Measurements from ENCODE around the gene SLC25A40.

The SLC25A40 gene

GRCh38 chr7:87806150-87806549 lies 70.0 kb downstream of the SLC25A40 start:
- TF ChIP-seq CTCF (conservative IDR thresholded peaks at IDR 0.05; ENCODE audit: low read length) = no peak
- no peak for DNase-seq (ENCODE audit: low read depth)
- no peak overlapping the region for H3K4me3 ChIP-seq (ENCODE audit: low read length)

- peak; percentile 74 for TF ChIP-seq CTCF (conservative IDR thresholded peaks at IDR 0.05; ENCODE audit: low read length)
- H3K4me3 ChIP-seq (ENCODE audit: low read length) = no peak overlapping the region
- peak; percentile 48 for DNase-seq (ENCODE audit: low read depth)
Observed at GRCh38 chr7:87797798-87798403, 78.3 kb downstream of the SLC25A40 start.

GRCh38 chr7:87797395-87797794 lies 78.8 kb downstream of the SLC25A40 start:
- no peak for DNase-seq (ENCODE audit: low read depth)
- no peak for TF ChIP-seq CTCF (conservative IDR thresholded peaks at IDR 0.05; ENCODE audit: low read length)
- no peak overlapping the region for H3K4me3 ChIP-seq (ENCODE audit: low read length)

- DNase-seq (ENCODE audit: low read depth) = no peak
- no peak overlapping the region for H3K4me3 ChIP-seq (ENCODE audit: low read length)
- TF ChIP-seq CTCF (conservative IDR thresholded peaks at IDR 0.05; ENCODE audit: low read length) = no peak
Observed at GRCh38 chr7:87785368-87785995, 90.7 kb downstream of the SLC25A40 start.

- TF ChIP-seq CTCF (conservative IDR thresholded peaks at IDR 0.05; ENCODE audit: low read length) = peak; percentile 17; the same call in 1 of the 2 replicates
- H3K4me3 ChIP-seq (ENCODE audit: low read length) = no peak overlapping the region
- DNase-seq (ENCODE audit: low read depth) = peak; percentile 1
Observed at GRCh38 chr7:87784424-87784823, 91.7 kb downstream of the SLC25A40 start.

Measured in AG10803 (cell line).